Lower leg skin (tissue), 4 donors: ENCODE data around the gene GEMIN8. TPM values are rescaled to one million over a fixed set of nuclear protein-coding genes. Genes with fewer than 3 reads are reported as not detected.

Experiments
- DNase-seq, 2 donors: peaks; one replicate each; pipeline ENCODE4 v3.0.0-alpha.2; 2019; ENCODE audit warnings: low spot score in 2 of 2
- H3K4me3 ChIP-seq: fragments of 200-600 bp; sonication (generic); 2 replicates; pipeline ENCODE4 v1.5.1; 2017; ENCODE audit warnings: mild to moderate bottlenecking, low read depth; ENCODE audit not compliant: poor library complexity, severe bottlenecking
- POLR2A ChIP-seq, 2 donors: fragments of 450-650 bp; IDR thresholded peaks; one replicate each; pipeline ENCODE4 v1.6.1; 2016 to 2017; ENCODE audit warnings: antibody characterized with exemption in 2 of 2, mild to moderate bottlenecking in 1 of 2, moderate library complexity in 1 of 2
- WGBS, 2 donors: methylation state at CpG; one replicate each; pipeline ENCODE4 v1.1.5; 2018; 5-methylcytosine and 5-hydroxymethylcytosine counted together
- intact Hi-C: fragments of 100-400 bp; cut with DNase I; formaldehyde crosslinking; loops from one replicate; pipeline ENCODE4 v1.15.0; 2023; ENCODE audit warnings: low total_unique reads
- total RNA-seq, 4 donors: library from RNA; depleted of rRNA; stranded (reverse); fragments of >200 nt; gene quantifications; one replicate each; pipeline ENCODE4 v1.1.0, GENCODE V29; 2016
- TF ChIP-seq, protein P1 (sequence below), 3 donors: fragments of 450-650 bp; IDR thresholded peaks; one replicate each; pipeline ENCODE4 v1.5.1; 2016; ENCODE audit warnings: antibody characterized with exemption in 3 of 3, mild to moderate bottlenecking in 3 of 3, moderate library complexity in 2 of 3

GEMIN8 gene
- total RNA-seq, 4 donors from 2014 or later, result 12.0 to 18.6 (median 16.3) TPM

DNA sequence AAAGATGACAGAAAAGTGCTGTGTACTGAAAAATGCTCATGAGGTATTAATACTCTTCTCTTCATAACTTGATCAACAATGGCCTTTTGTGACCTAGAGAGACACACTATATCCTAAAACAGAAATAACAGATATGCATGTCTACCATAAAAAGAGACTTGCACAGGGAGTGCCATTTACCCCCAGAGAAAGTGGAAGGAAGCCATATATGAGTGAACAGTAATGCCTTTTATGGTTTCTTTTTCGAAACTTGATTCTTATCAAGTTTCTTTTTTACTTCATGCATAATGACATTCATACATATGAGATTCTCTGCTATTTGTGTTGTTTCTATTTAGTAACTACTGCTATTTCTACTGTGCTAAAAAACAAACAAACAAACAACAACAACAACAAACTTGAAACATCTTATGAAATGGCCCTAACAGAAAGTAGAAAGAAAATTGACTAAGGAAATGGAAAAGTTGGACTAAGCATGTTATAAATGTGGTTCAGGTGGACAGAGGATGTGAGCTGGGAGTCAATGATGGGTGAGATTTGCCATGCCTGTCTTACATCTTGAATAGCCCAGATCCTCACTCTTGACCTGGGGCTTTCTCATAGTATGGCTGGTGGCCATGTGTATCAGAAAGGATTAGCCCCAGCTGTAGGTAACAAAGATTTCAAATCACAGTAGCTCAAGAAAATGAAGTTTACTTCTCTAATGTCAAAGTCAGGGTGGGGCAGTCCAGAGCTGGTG is 43.8 kb downstream of the GEMIN8 start:
- intact Hi-C loops, result no loop called here
- H3K4me3 ChIP-seq, result no peak overlapping the region
- no peak for DNase-seq
- TF ChIP-seq POLR2A (IDR thresholded peaks at IDR 0.05), result no peak
- TF ChIP-seq, protein P1, sequence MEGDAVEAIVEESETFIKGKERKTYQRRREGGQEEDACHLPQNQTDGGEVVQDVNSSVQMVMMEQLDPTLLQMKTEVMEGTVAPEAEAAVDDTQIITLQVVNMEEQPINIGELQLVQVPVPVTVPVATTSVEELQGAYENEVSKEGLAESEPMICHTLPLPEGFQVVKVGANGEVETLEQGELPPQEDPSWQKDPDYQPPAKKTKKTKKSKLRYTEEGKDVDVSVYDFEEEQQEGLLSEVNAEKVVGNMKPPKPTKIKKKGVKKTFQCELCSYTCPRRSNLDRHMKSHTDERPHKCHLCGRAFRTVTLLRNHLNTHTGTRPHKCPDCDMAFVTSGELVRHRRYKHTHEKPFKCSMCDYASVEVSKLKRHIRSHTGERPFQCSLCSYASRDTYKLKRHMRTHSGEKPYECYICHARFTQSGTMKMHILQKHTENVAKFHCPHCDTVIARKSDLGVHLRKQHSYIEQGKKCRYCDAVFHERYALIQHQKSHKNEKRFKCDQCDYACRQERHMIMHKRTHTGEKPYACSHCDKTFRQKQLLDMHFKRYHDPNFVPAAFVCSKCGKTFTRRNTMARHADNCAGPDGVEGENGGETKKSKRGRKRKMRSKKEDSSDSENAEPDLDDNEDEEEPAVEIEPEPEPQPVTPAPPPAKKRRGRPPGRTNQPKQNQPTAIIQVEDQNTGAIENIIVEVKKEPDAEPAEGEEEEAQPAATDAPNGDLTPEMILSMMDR (IDR thresholded peaks at IDR 0.05), result no peak
- 38 to 68% methylated on average over 1 of the region's 1 CpG for whole genome bisulfite sequencing, 2 donors

DNA sequence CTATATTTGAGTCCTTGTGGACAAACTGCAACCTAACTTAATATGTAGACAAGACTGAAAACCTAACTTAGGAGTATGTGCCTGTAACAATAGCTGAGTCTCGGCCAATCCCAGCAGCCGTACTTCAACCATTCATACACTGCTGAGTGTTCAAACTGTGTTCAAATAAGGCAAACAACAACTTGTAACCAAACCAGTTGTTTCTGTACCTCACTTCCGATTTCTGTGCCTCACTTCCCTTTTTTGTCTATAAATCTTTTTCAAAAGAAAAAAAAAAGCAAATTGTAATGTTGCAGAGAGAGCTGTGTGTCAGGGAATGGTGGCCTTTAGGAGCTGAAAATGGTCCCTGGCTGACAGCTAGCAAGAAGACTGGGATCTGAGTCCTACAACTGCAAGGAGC is 46.0 kb downstream of the GEMIN8 start:
- TF ChIP-seq, protein P1 (IDR thresholded peaks at IDR 0.05), result no peak
- no peak for TF ChIP-seq POLR2A (IDR thresholded peaks at IDR 0.05)
- intact Hi-C loops, result no loop called here
- H3K4me3 ChIP-seq, result no peak overlapping the region
- no peak for DNase-seq
- WGBS, 2 donors, result 83 to 88% methylated on average over 3 of the region's 3 CpGs

GRCh38 chrX:13968198-13968597 is 61.5 kb downstream of the GEMIN8 start:
- WGBS, 2 donors, result 83 to 85% methylated on average over 4 of the region's 4 CpGs
- no peak for TF ChIP-seq POLR2A (IDR thresholded peaks at IDR 0.05)
- TF ChIP-seq, protein P1 (IDR thresholded peaks at IDR 0.05), result no peak
- no peak overlapping the region for H3K4me3 ChIP-seq
- intact Hi-C loops, result no loop called here
- no peak for DNase-seq

DNA sequence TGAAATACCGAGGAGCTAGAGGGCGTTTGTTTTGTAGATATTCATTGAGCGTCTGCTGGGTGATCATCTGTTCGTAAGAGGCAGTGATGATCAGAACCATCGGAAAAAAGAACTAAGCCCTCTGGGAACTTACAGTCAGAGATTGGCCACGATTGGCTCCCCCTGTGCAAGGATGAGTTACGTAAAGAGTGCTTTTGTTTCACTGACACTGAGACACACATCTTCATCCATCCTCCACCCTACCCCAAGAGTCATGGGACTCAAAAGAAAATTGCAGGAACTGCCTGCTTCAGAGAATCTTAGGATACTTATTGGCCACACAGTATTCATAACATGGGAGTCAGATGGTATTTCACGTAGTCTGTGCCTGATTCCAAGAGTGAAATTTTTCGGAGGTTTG is 62.1 kb downstream of the GEMIN8 start:
- H3K4me3 ChIP-seq, result no peak overlapping the region
- intact Hi-C loops, result no loop called here
- DNase-seq, result no peak
- TF ChIP-seq, protein P1 (IDR thresholded peaks at IDR 0.05), result no peak
- no peak for TF ChIP-seq POLR2A (IDR thresholded peaks at IDR 0.05)
- 88 to 94% methylated on average over 9 of the region's 9 CpGs for WGBS, 2 donors

- no peak overlapping the region for H3K4me3 ChIP-seq
- no peak for DNase-seq
- TF ChIP-seq, protein P1 (IDR thresholded peaks at IDR 0.05), result no peak
- TF ChIP-seq POLR2A (IDR thresholded peaks at IDR 0.05), result no peak
- 68 to 82% methylated on average over 5 of the region's 5 CpGs for WGBS, 2 donors
- intact Hi-C loops, result no loop called here
Measured at GRCh38 chrX:13966793-13967125, 62.9 kb downstream of the GEMIN8 start.
